HK-2 (cell line): Measurements from ENCODE around the gene IFT43.

Experiments used
- DNase-seq: peaks from one replicate; pipeline ENCODE4 v3.0.0-alpha.2; 2018; ENCODE audit not compliant: unreplicated experiment

The IFT43 gene

GRCh38 chr14:76080025-76080424 is 94.5 kb downstream of the IFT43 start:
- no peak for DNase-seq

- DNase-seq, result no peak
These were observed 94.9 kb downstream of the IFT43 start for GRCh38 chr14:76080471-76080870.

GRCh38 chr14:76081642-76082041 is 96.1 kb downstream of the IFT43 start:
- no peak for DNase-seq

DNA sequence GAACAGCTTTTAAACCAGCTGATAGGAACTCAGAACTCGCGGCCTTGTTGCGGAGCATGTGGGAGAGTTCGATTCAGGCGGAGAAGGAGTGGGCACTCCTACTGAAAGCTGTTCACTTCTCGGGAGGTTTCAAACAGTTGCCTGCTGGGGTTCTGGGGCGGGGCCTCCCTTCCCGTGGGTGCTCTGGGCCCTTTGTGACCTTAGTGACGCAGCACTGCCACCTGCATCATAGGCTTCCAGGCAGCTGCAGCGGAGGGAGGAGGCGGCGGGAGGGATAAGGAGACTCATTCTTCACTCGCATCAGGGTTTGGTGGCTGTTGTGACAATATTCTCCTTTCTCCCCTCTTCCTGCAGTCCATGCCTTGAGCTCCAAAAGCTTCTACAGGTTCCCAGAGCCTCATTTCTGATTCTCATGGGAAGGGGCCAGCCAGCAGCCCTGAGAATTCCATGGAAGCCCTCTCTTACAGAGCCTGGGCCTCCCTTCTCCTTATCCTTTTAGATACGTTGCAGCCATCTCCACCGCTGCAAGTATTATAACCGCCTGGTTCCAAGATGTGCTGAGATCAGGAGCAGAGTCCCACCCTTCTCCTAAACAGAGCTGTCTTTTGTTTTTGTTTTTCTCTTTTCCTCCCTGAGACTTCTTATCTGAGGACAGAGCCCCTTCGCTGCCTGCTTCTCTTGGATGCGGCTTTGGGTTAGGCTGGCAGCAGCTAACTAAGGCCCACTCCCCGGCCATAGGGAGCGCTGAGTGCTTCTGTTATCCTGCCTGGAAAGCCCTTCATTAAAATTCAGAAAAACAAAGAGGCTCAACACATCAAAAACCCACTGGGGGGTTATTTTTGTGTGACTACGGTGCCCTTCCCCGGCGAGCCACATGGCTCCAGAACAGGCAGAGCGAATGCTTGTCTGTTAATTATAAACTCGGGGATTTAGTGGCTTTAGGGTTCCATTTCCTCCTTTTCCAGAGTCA is 98.5 kb downstream of the IFT43 start:
- DNase-seq, result no peak

DNA sequence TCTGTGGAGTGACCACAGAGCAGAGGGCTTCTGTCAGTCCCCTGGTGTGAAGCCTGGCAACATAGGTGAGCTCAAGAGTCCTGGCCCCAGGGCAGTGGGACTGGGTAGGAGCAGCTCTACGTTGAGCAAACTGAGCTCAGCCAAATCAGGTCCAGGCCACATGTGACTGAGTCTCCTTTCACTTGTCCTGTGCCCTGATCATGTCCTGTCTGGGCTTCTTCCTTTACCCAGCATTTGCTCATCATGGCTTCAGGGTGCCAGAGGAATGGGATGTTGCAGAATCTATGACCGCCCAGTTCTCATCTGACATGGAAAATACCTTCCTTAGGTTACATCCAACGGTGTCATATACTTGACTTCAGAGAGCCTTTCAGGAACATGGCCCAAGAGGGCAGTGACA is 99.8 kb downstream of the IFT43 start:
- DNase-seq, result no peak

DNA sequence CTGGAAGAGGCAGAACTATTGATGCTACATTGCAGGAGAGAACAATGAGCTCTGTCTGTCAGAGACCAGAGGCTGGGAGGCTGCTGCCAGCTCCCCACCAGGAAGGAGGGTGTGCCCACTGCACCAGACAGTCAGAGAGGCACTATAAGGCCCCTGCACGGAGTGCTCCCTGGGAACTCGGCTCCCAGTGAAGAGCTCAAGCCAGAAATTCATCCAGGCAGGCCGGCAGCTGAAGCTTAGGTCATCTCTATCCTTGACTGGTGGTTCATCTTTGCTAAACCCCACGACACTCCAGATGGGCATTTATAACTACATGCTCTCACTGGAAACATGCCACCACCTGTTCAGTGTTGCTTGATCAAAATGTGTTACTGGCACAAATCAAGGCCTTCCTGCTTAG is 101.1 kb downstream of the IFT43 start:
- DNase-seq, result no peak

DNA sequence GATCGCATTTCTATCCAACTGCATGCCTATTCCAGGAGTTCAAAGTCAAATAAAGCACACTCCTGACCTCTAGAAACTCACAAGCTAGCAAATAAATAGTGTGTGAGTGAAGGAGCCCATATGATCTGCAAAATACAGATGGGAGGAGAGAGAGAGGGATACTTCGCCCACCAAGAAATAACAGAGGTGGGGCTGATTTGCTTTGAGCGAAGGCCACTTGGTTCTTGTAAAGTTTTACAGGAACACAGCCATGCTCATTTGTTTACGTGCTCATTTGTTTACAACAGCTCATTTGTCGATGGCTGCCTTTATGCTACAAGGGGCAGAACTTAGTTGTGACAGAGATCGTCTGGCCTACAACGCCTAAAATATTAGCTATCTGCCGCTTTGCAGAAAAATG is 102.8 kb downstream of the IFT43 start:
- no peak for DNase-seq

GRCh38 chr14:76088771-76089571 is 103.4 kb downstream of the IFT43 start:
- no peak for DNase-seq

DNA sequence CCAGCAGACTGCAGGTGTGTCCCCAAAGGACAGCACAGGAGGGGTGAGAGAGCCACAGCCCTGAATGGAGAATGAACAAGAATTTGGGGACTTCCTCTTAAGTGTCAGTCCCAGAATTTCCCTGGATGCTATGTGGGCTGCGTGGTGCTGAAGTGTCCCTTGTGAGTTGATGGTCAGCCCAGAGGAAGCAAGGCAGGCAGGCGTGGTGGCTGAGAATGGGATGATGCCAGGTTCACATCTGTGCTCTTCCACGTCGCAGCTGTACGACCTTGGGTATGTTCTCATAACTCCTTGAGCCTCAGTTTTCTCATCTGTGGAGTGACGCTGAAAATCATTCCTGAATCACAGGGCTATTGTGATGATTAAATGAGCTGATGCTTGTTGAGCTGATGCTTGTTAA is 104.0 kb downstream of the IFT43 start:
- DNase-seq, result no peak

GRCh38 chr14:76090616-76091391 is 105.2 kb downstream of the IFT43 start:
- no peak for DNase-seq

DNA sequence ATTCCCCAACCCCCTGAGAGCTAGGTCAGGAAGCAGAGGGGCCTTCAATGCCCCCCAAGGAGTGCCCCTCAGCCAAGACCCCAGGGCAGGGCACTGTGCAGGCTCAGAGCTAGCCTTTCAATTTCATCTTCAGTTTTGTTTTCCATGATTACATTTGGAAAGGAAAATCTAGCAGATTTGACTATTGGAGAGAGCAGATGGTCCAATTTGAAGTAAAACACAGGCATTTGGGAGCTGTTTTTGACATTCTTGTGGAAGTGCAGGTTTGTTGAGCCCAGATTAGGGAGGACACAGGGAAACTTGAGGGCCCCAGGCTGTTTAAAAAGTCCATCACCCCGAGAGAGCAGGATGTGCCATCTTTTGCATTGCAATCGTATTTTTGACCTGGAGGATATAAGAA is 107.5 kb downstream of the IFT43 start:
- DNase-seq, result no peak

GRCh38 chr14:76096257-76096656 is 110.7 kb downstream of the IFT43 start:
- DNase-seq, result no peak

DNA sequence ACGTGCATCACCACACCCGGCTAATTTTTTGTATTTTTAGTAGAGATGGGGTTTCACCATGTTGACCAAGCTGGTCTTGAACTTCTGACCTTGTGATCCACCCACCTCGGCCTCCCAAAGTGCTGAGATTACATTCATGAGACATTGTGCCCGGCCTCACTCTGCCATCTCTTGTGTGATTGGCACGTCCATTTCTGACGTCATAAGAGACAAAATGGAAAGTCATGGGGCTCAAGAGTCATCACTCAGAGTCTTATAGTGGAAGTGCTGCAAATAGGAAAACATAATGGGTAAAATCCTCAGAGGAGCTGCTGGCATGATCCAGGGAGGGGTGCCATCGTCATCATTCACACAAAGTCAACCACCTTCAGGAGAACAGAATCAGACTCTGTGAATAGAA is 112.0 kb downstream of the IFT43 start:
- DNase-seq, result no peak

GRCh38 chr14:76098047-76098446 is 112.5 kb downstream of the IFT43 start:
- no peak for DNase-seq

DNA sequence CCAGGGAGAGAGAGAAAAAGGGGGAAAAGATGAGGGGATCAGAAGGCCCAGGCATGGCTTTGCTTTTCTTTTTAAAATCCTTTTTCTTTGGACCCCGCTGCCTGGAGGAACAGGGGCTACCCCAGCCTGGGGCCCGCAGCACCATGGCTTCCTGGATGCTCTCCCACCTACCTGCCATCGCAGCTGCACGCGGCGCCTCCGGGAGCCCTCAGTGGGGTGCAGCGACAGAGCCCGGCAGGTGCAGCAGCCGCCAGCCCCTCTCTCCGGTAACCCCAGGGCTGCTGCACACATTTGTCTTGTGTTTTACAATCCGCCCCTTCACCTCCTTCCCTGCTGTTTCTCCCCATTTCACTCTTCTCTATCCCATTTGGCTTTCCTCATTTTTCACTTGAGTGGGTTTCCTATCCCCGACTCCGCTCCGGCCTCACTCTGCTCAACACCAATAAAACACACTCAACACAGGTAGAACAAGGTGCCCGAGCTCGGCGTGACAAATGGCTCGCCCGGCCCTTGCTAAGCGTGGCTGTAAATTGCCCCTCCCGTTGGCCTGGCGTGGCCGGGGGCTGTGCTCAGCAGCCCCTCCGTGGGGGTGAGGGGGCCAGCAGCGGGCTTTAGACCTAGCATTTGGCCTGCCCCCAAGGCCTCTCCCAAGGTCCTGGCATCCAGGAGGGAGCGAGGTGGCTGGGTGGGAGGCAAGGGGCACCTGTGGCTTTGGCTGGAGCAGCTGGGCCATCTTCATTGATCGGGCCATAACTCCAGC is 113.5 kb downstream of the IFT43 start:
- DNase-seq, result no peak

DNA sequence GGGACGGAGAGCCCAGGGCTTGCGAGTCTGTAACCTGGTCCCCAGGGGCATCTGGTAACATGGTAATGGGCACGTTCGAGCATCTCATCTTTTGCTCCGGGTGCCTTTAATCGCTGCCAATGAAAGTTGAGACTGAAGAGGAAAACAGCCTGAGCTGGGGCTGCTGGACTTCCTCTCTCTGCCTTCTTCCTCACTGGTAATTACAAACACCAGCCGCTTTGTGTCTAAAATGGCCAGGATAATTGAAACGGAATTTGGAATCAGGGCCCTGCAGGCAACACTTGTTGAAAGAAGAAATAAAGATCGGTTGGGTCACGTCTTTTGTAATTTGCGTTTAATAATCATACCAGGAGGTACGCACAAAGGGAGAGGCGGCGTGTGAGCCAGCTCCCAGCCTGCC is 114.7 kb downstream of the IFT43 start:
- no peak for DNase-seq

DNA sequence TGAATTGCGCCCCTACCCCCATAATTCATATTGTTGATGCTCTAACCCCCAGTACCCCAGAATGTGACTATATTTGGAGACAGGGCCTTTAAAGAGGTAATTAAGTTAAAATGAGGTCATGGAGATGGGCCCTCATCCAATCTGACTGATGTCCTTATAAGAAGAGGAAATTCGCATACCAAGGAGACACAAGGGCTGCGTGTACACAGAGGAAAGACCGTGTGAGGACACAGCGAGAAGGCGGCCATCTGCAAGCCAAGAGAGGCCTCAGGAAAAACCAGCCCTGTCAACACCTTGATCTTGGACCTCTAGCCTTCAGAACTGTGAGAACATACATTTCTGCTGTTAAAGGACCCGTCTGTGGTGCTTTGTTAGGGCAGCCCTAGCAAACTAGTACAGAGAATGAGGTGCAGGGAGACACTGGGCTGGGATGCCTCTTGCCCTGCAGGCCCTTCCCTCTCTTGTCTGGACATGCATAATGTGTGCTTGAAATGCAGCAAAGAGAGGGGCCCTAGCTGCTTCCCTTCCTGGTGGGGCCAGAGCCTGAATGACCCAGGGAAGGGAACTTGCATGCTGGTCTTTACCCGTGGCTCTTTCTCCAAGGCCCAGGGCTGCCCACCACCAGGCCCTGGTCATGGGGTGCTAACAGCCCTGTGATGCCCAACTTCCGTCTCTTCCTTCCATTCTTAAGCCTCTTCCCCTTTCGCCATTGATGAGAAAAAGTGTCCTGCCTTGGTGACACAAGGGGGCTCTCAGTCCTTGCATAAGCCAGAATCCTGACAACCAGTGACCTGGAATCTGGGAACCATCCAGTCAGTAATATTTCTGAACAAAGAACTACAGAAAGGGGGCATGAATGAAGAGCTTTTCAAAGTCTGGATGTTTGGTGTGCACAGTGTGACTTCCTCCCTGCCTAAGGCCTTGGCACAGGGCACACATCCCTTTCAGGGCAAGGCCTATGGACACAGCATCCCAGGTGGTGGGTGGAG is 116.1 kb downstream of the IFT43 start:
- DNase-seq, result no peak

DNA sequence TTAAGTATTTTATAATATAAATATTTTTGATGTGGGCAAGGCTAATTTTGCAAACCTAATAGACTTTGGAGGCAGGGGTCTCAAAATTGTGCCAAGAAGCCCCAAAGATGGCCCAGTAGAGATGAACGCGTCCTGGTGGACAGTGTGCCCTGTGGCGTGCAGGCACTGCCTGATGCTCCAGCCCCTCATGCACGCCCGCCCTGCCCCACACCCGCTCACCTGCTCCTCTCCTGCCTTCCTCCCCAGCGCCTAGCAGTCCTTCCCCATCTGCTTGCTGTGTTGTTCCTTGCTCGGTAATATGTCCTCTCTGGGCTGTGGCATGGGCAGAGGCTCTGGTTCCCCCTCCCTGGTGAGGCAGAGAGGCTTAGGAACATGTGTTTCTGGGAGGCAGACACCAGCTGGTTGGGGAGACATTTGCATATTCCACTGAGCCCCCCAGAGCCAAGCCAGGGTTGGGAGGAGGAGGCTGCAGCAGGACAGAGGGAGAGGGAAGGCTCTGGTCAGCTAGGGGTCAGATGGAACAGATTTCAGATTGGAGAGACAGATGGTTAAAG is 119.3 kb downstream of the IFT43 start:
- DNase-seq, result no peak

DNA sequence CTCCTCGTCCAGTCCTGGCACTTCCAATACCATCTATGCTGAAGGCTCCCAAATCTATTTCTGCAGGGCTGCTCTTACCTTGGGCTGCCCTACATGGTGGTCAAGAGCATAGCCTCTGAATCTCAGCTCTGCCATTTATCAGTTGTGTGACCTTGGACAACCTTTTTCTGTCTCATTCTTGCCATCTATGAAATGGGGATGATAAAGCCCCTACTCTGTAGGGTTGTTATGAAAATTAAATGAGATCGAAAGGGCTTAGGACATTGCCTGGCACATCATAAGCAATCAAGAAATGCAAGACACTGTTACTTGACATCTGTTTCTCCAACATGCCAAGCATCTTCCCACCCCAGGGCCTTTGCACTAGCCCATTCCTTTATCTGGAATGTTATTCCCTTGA is 120.6 kb downstream of the IFT43 start:
- DNase-seq, result no peak
